Gastroesophageal sphincter (tissue), 3 donors: Measurements from ENCODE around the gene MTRR.

Experiments
- POLR2A ChIP-seq, 2 donors: fragments of 450-650 bp; IDR thresholded peaks; one replicate each; pipeline ENCODE4 v1.6.1; 2017; ENCODE audit warnings: antibody characterized with exemption in 2 of 2, mild to moderate bottlenecking in 2 of 2, moderate library complexity in 1 of 2
- POLR2AphosphoS5 ChIP-seq: sonication (generic); formaldehyde crosslinking; IDR thresholded peaks from one replicate; pipeline ENCODE4 v1.6.1; 2017; ENCODE audit warnings: antibody characterized with exemption
- TF ChIP-seq, protein P1 (sequence below), 4 experiments: fragments of 200-600 bp in 2 of 4; fragments of 450-650 bp in 2 of 4; sonication (generic) in 1 of 4; IDR thresholded peaks; one replicate each; pipeline ENCODE4 v1.5.1; 2017 to 2019; ENCODE audit warnings: antibody characterized with exemption in 4 of 4, mild to moderate bottlenecking in 2 of 4, moderate library complexity in 2 of 4

DNA sequence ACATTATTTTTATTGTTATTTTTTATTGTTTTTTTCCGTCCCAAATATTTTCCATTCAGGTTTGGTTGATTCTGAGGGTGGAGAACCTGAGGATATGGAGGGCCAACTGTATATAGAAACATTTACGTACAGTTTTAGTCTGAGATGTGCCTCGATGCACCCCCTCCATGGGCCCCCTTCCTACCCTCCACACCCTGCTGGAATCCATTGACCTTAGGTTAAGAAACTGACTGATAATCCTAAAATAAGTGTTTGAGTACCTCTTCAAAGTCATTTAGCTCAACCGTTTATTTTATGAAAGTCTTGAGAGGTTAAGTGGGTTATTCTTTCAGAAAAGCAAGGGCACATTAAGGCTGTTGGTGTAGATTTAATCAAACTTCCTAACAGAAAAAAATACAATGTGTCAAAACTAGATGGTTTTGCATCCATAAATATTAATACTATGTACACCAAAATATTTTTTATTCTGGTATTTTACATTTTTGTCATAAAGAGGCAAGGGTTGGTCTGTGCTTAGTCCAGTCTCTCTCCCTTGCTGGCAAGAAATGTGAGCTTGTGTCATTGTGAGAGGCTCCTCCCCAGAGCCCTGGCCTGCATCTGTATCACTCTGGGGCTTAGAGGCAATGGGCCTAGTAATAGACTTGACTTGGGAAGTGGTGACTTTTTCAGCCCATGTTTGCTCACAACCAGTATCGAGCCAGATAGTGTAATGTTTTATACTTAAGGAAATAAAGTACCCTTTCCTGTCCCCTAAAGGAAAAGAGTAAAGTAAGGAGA, 15.7 kb downstream of the MTRR start:
- TF ChIP-seq, protein P1, sequence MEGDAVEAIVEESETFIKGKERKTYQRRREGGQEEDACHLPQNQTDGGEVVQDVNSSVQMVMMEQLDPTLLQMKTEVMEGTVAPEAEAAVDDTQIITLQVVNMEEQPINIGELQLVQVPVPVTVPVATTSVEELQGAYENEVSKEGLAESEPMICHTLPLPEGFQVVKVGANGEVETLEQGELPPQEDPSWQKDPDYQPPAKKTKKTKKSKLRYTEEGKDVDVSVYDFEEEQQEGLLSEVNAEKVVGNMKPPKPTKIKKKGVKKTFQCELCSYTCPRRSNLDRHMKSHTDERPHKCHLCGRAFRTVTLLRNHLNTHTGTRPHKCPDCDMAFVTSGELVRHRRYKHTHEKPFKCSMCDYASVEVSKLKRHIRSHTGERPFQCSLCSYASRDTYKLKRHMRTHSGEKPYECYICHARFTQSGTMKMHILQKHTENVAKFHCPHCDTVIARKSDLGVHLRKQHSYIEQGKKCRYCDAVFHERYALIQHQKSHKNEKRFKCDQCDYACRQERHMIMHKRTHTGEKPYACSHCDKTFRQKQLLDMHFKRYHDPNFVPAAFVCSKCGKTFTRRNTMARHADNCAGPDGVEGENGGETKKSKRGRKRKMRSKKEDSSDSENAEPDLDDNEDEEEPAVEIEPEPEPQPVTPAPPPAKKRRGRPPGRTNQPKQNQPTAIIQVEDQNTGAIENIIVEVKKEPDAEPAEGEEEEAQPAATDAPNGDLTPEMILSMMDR (IDR thresholded peaks at IDR 0.05) = no peak
- TF ChIP-seq POLR2A (IDR thresholded peaks at IDR 0.05) = no peak
- TF ChIP-seq POLR2AphosphoS5 = no peak
